Liver (tissue), 9 donors: ENCODE results near the gene TRIM22. TPM values are rescaled to one million over a fixed set of nuclear protein-coding genes. Genes with fewer than 3 reads are reported as not detected.

Source experiments
- DNase-seq: peaks from one replicate; pipeline ENCODE4 v3.0.0-alpha.2; 2017; ENCODE audit warnings: low spot score
- H3K27ac ChIP-seq, 2 donors: one replicate each; pipeline ENCODE4 v1.7.0; 2013; ENCODE audit warnings: inconsistent platforms in 2 of 2, low read length in 2 of 2, control low read depth in 1 of 2, low read depth in 1 of 2, mild to moderate bottlenecking in 1 of 2
- H3K27me3 ChIP-seq, 4 donors: one replicate each; pipeline versions ENCODE4 v1.6.1 to v1.7.0; 2013; ENCODE audit warnings: low read length in 3 of 4, inconsistent platforms in 1 of 4, mild to moderate bottlenecking in 1 of 4, moderate library complexity in 1 of 4; ENCODE audit not compliant: control insufficient read depth in 4 of 4, insufficient read depth in 4 of 4
- H3K36me3 ChIP-seq, 4 donors: one replicate each; pipeline versions ENCODE4 v1.6.1 to v1.7.0; 2013; ENCODE audit warnings: low read length in 3 of 4, mild to moderate bottlenecking in 3 of 4, low read depth in 1 of 4, moderate library complexity in 1 of 4; ENCODE audit not compliant: control insufficient read depth in 4 of 4, insufficient read depth in 3 of 4
- H3K4me1 ChIP-seq, 4 donors: one replicate each; pipeline versions ENCODE4 v1.6.1 to v1.7.0; 2013; ENCODE audit warnings: low read length in 3 of 4, mild to moderate bottlenecking in 3 of 4, moderate library complexity in 1 of 4; ENCODE audit not compliant: control insufficient read depth in 4 of 4, insufficient read depth in 4 of 4
- H3K4me3 ChIP-seq, 3 donors: one replicate each; pipeline versions ENCODE4 v1.6.1 to v1.7.0; 2013; ENCODE audit warnings: low read length in 3 of 3, control low read depth in 1 of 3, low read depth in 1 of 3, mild to moderate bottlenecking in 1 of 3
- H3K9ac ChIP-seq, 2 donors: one replicate each; pipeline ENCODE4 v1.7.0; 2013; ENCODE audit warnings: low read length in 2 of 2, mild to moderate bottlenecking in 2 of 2, moderate library complexity in 2 of 2, control low read depth in 1 of 2, low read depth in 1 of 2
- H3K9me3 ChIP-seq, 4 donors: one replicate each; pipeline versions ENCODE4 v1.6.1 to v1.7.0; 2013; ENCODE audit warnings: low read length in 3 of 4; ENCODE audit not compliant: control insufficient read depth in 4 of 4
- CTCF ChIP-seq: fragments of 150-350 bp; IDR thresholded peaks from 2 replicates; pipeline ENCODE4 v1.5.1; 2017; ENCODE audit warnings: improper control_type of control experiment, low read depth, low read length; ENCODE audit not compliant: missing input control
- EGR1 ChIP-seq, 2 donors: IDR thresholded peaks; 2 replicates each; pipeline ENCODE4 v1.6.1; 2016 to 2018; ENCODE audit warnings: antibody characterized with exemption in 2 of 2, low read depth in 2 of 2
- FOXA1 ChIP-seq: IDR thresholded peaks from 2 replicates; pipeline ENCODE4 v1.6.1; 2016; ENCODE audit warnings: antibody characterized with exemption
- FOXA2 ChIP-seq: IDR thresholded peaks from 2 replicates; pipeline ENCODE4 v1.6.1; 2016; ENCODE audit warnings: antibody characterized with exemption
- GABPA ChIP-seq, 2 donors: IDR thresholded peaks in 1 of 2; conservative IDR thresholded peaks in 1 of 2; 2 replicates each; pipeline ENCODE4 v1.6.1; 2016; ENCODE audit warnings: antibody characterized with exemption in 2 of 2, mild to moderate bottlenecking in 1 of 2, moderate library complexity in 1 of 2
- HNF4A ChIP-seq, 2 donors: conservative IDR thresholded peaks; 2 replicates each; pipeline ENCODE4 v1.6.1; 2016; ENCODE audit warnings: antibody characterized with exemption in 2 of 2, mild to moderate bottlenecking in 2 of 2
- JUND ChIP-seq, 2 donors: IDR thresholded peaks; 2 replicates each; pipeline ENCODE4 v1.6.1; 2016; ENCODE audit warnings: antibody characterized with exemption in 2 of 2
- MAX ChIP-seq: IDR thresholded peaks from 2 replicates; pipeline ENCODE4 v1.6.1; 2016; ENCODE audit warnings: antibody characterized with exemption
- NR2F2 ChIP-seq: IDR thresholded peaks from 2 replicates; pipeline ENCODE4 v1.6.1; 2016; ENCODE audit warnings: antibody characterized with exemption
- REST ChIP-seq: IDR thresholded peaks from 2 replicates; pipeline ENCODE4 v1.6.1; 2016; ENCODE audit warnings: antibody characterized with exemption, mild to moderate bottlenecking
- SP1 ChIP-seq: IDR thresholded peaks from 2 replicates; pipeline ENCODE4 v1.6.1; 2018; ENCODE audit warnings: antibody characterized with exemption, mild to moderate bottlenecking
- TAF1 ChIP-seq: conservative IDR thresholded peaks from 2 replicates; pipeline ENCODE4 v1.6.1; 2016; ENCODE audit warnings: antibody characterized with exemption, mild to moderate bottlenecking
- YY1 ChIP-seq: IDR thresholded peaks from 2 replicates; pipeline ENCODE4 v1.6.1; 2016; ENCODE audit warnings: antibody characterized with exemption, mild to moderate bottlenecking
- ZBTB33 ChIP-seq: IDR thresholded peaks from 2 replicates; pipeline ENCODE4 v1.6.1; 2016; ENCODE audit warnings: antibody characterized with exemption
- WGBS: extraction: QIAGEN DNeasy Blood & Tissue Kit; methylation state at CpG from one replicate; pipeline ENCODE4 v1.1.7; 2013; 5-methylcytosine and 5-hydroxymethylcytosine counted together
- polyA plus RNA-seq, 2 donors: library from polyadenylated mRNA; stranded (reverse) in 1 of 2; unstranded in 1 of 2; fragments of 200-250 nt in 1 of 2; fragments of >200 nt in 1 of 2; fragmentation: Nextera tagmentation in 1 of 2; extraction: Ambion mirVana in 1 of 2; gene quantifications; one replicate each; pipeline versions ENCODE4 v1.2.1 to v1.2.3, GENCODE V29; 2013 to 2015
- total RNA-seq, 2 donors: library from RNA; depleted of rRNA; stranded (reverse); fragments of >200 nt; gene quantifications; one replicate each; pipeline ENCODE4 v1.2.3, GENCODE V29; 2014
- donor health status: healthy.
- donor health status: healthy.
- donor health status: healthy.
- donor health status: healthy.
- donor health status: healthy.

TRIM22 gene
- total and polyA plus RNA-seq, 4 donors: 3.6 to 21.6 (median 9.6) TPM

- 91% methylated on average over 1 of the region's 1 CpG for WGBS
Measured at GRCh38 chr11:5727691-5728090, 38.1 kb downstream of the TRIM22 start.

More at GRCh38 chr11:5727691-5728090, 38.1 kb downstream of the TRIM22 start:
- TF ChIP-seq GABPA (IDR thresholded peaks at IDR 0.05 in 1 of 2, conservative IDR thresholded peaks at IDR 0.05 in 1 of 2): no peak
- no peak for TF ChIP-seq ZBTB33
- no peak for TF ChIP-seq FOXA2
- no peak for TF ChIP-seq JUND (IDR thresholded peaks at IDR 0.05)
- no peak for TF ChIP-seq YY1
- TF ChIP-seq SP1: no peak
- no peak for TF ChIP-seq MAX
- no peak for TF ChIP-seq REST
- no peak for TF ChIP-seq NR2F2
- no peak for TF ChIP-seq CTCF
- no peak for TF ChIP-seq TAF1
- TF ChIP-seq FOXA1: no peak
- no peak for TF ChIP-seq HNF4A (conservative IDR thresholded peaks at IDR 0.05)
- no peak for TF ChIP-seq EGR1 (IDR thresholded peaks at IDR 0.05; ENCODE audit: low read depth in 2 of 2)
- H3K9me3 ChIP-seq: no peaks in the 10 kb centered on the region
- peaks cover 0 to 5% (median 0%) of the 10 kb centered on the region in 4 donors for H3K27me3 ChIP-seq
- H3K4me1 ChIP-seq: no peaks in the 10 kb centered on the region
- H3K9ac ChIP-seq: no peak overlapping the region
- no peaks in the 10 kb centered on the region for H3K36me3 ChIP-seq
- no peak for DNase-seq
- H3K4me3 ChIP-seq: no peak overlapping the region
- no peak overlapping the region for H3K27ac ChIP-seq
